ENCODE measurements around the gene EPHB6.

The EPHB6 gene

GRCh38 chr7:142868188-142868985, 13.5 kb downstream of the EPHB6 start:
- DNase-seq (ENCODE audit: low read depth, low spot score) = no peak
- no peak overlapping the region for H3K4me3 ChIP-seq (ENCODE audit: low read depth, low read length)
- CTCF ChIA-PET = interaction anchor here (0.9 to 5.7 kb wide), 2 partner anchors 10 to 13 kb away, joined by 3 to 27 read pairs; no protein-coding TSS in a partner anchor
- POLR2A ChIA-PET = no interaction called here
- TF ChIP-seq CTCF (IDR thresholded peaks at IDR 0.05; ENCODE audit: insufficient read depth, low read length, missing control alignments) = no peak

- DNase-seq (ENCODE audit: low read depth, low spot score) = no peak
- POLR2A ChIA-PET = no interaction called here
- CTCF ChIA-PET = interaction anchor here (0.9 to 5.7 kb wide), 2 partner anchors 10 to 13 kb away, joined by 3 to 27 read pairs; no protein-coding TSS in a partner anchor
- no peak overlapping the region for H3K4me3 ChIP-seq (ENCODE audit: low read depth, low read length)
- TF ChIP-seq CTCF (IDR thresholded peaks at IDR 0.05; ENCODE audit: insufficient read depth, low read length, missing control alignments) = no peak
Observed at GRCh38 chr7:142868986-142869415, 14.1 kb downstream of the EPHB6 start.

- no peak overlapping the region for H3K4me3 ChIP-seq (ENCODE audit: low read depth, low read length)
- TF ChIP-seq CTCF (IDR thresholded peaks at IDR 0.05; ENCODE audit: insufficient read depth, low read length, missing control alignments) = no peak
- ChIA-PET POLR2A (no interaction called here), CTCF (interaction anchor here (5.7 kb wide), 1 partner anchor 12 kb away, joined by 27 read pairs; no protein-coding TSS in a partner anchor)
- DNase-seq (ENCODE audit: low read depth, low spot score) = no peak
Observed at GRCh38 chr7:142869434-142869833, 14.6 kb downstream of the EPHB6 start.

GRCh38 chr7:142870147-142870559, 15.3 kb downstream of the EPHB6 start:
- DNase-seq (ENCODE audit: low read depth, low spot score) = no peak
- TF ChIP-seq CTCF (IDR thresholded peaks at IDR 0.05; ENCODE audit: insufficient read depth, low read length, missing control alignments) = no peak
- H3K4me3 ChIP-seq (ENCODE audit: low read depth, low read length) = no peak overlapping the region
- ChIA-PET CTCF (interaction anchor here (5.7 kb wide), 1 partner anchor 11 kb away, joined by 27 read pairs; no protein-coding TSS in a partner anchor), POLR2A (no interaction called here)

GRCh38 chr7:142870566-142871259, 15.8 kb downstream of the EPHB6 start:
- TF ChIP-seq CTCF (IDR thresholded peaks at IDR 0.05; ENCODE audit: insufficient read depth, low read length, missing control alignments) = no peak
- no peak for DNase-seq (ENCODE audit: low read depth, low spot score)
- POLR2A ChIA-PET = no interaction called here
- no peak overlapping the region for H3K4me3 ChIP-seq (ENCODE audit: low read depth, low read length)
- CTCF ChIA-PET = interaction anchor here (3.2 to 5.7 kb wide), 2 partner anchors 11 to 132 kb away, joined by 17 to 27 read pairs; no protein-coding TSS in a partner anchor
